HG03521 (cell line): ENCODE results near the gene TEDC1.

ENCODE experiments used
- ATAC-seq: cut with Tn5 transposase; IDR thresholded peaks from one replicate; pipeline ENCODE4 v1.9.1; 2021; ENCODE audit warnings: mild to moderate bottlenecking, moderate library complexity; ENCODE audit not compliant: unreplicated experiment

TEDC1 gene

GRCh38 chr14:105484069-105484996, 6.7 kb upstream of the TEDC1 start:
- no peak for ATAC-seq

- ATAC-seq = no peak
Measured at GRCh38 chr14:105484997-105485393, 6.1 kb upstream of the TEDC1 start.

- ATAC-seq = no peak
Measured at GRCh38 chr14:105485739-105486162, 5.3 kb upstream of the TEDC1 start.

- no peak for ATAC-seq
Measured at GRCh38 chr14:105486163-105486973, 4.7 kb upstream of the TEDC1 start, which contains the start of gene CRIP1. Gene CRIP1 (plus strand): TSS chr14:105486886. CDS start chr14:105487260, 374 bp downstream.

- no peak for ATAC-seq
Measured at GRCh38 chr14:105486974-105487448, 4.0 kb upstream of the TEDC1 start.

- ATAC-seq = no peak
Measured at GRCh38 chr14:105487449-105487985, 3.5 kb upstream of the TEDC1 start.

- ATAC-seq = no peak
Measured at GRCh38 chr14:105487986-105488777, 2.9 kb upstream of the TEDC1 start.

- ATAC-seq = no peak
Measured at GRCh38 chr14:105488781-105489541, 2.1 kb upstream of the TEDC1 start.

GRCh38 chr14:105489542-105490266, 1.3 kb upstream of the TEDC1 start:
- ATAC-seq = no peak

GRCh38 chr14:105490267-105490571, 827 bp upstream of the TEDC1 start:
- ATAC-seq = no peak

- no peak for ATAC-seq
Measured at GRCh38 chr14:105491366-105491973, 424 bp downstream of the TEDC1 start.

- no peak for ATAC-seq
Measured at GRCh38 chr14:105492031-105492970, 1.3 kb downstream of the TEDC1 start.

- no peak for ATAC-seq
Measured at GRCh38 chr14:105492971-105493871, 2.2 kb downstream of the TEDC1 start.

- no peak for ATAC-seq
Measured at GRCh38 chr14:105493921-105494605, 3.0 kb downstream of the TEDC1 start.

GRCh38 chr14:105494606-105494929, 3.5 kb downstream of the TEDC1 start:
- ATAC-seq = no peak
